ENCODE measurements around the gene LRRC18.

Gene LRRC18

DNA sequence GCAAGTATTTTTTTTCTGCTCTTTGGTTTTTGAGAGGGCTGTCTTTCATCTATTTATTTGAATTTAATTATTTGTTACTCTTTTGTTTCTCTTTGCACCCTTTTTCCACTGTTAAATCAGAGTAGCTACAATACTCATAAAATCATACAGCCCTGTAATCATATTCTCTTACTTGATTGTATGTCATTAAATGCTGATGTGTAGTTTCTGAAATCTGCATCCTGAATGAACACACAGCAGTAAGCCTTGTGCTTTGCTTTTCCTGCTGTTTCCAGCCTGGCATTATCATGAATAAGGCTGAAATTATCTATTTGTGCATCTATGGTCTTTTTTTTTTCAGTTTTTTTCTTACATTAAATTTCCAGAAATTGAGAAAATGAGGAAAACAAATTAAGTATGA, 4.1 kb downstream of the LRRC18 start:
- no peak for DNase-seq (ENCODE audit: low spot score)
- TF ChIP-seq, protein P1, sequence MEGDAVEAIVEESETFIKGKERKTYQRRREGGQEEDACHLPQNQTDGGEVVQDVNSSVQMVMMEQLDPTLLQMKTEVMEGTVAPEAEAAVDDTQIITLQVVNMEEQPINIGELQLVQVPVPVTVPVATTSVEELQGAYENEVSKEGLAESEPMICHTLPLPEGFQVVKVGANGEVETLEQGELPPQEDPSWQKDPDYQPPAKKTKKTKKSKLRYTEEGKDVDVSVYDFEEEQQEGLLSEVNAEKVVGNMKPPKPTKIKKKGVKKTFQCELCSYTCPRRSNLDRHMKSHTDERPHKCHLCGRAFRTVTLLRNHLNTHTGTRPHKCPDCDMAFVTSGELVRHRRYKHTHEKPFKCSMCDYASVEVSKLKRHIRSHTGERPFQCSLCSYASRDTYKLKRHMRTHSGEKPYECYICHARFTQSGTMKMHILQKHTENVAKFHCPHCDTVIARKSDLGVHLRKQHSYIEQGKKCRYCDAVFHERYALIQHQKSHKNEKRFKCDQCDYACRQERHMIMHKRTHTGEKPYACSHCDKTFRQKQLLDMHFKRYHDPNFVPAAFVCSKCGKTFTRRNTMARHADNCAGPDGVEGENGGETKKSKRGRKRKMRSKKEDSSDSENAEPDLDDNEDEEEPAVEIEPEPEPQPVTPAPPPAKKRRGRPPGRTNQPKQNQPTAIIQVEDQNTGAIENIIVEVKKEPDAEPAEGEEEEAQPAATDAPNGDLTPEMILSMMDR (IDR thresholded peaks at IDR 0.05; ENCODE audit: borderline replicate concordance, control extremely low read depth, extremely low read depth, insufficient read depth, missing control alignments), result no peak
- in situ Hi-C loops (cut with MboI; ENCODE audit: low sequenced_read_pairs, unreplicated experiment), result no loop called here

DNA sequence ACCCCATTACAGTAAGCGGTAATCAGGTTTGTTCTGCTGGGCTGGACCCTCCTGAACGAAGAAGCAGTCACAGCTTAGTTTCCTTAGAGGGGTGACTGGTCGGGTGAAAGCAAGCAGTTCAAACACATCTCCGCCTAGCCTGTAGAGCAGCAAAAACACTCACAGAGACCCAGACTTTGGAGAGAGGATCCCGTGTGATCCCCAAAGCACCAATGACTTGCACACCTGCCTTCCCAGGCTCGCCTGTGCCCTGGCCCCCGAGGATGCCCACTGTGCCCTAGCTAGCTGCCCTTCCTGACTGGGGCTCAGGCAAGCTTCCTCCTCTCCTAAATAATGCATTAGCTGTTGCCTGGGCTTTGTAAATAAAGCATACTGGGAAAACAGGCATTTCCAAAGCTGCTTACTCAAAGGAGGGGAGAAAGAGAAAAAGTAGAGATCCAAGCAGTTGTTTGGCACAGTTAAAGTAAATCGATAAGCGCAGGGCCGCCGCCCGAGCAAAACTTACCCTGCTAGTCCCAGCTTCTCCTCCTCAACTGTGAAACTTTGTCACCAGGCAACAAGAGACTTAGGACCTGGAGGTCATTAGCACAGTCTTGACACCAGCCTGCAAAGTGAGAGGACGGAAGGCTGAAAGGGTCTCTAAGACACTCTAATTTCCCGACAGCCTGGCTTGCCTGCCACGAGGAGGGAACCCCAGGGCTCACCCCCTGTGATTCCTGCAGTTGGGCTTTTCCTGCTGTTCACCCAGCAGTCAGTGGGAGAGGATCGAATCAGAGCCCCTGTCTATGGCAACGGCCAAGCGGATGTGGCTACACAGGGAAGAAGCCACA, 4.8 kb downstream of the LRRC18 start:
- in situ Hi-C loops (cut with MboI; ENCODE audit: low sequenced_read_pairs, unreplicated experiment), result no loop called here
- TF ChIP-seq, protein P1 (IDR thresholded peaks at IDR 0.05; ENCODE audit: borderline replicate concordance, control extremely low read depth, extremely low read depth, insufficient read depth, missing control alignments), result no peak
- DNase-seq (ENCODE audit: low spot score), result no peak

GRCh38 chr10:48932831-48933664, 6.6 kb downstream of the LRRC18 start:
- DNase-seq (ENCODE audit: low spot score), result no peak
- in situ Hi-C loops (cut with MboI; ENCODE audit: low sequenced_read_pairs, unreplicated experiment), result no loop called here
- TF ChIP-seq, protein P1 (IDR thresholded peaks at IDR 0.05; ENCODE audit: borderline replicate concordance, control extremely low read depth, extremely low read depth, insufficient read depth, missing control alignments), result no peak

- in situ Hi-C loops (cut with MboI; ENCODE audit: low sequenced_read_pairs, unreplicated experiment), result no loop called here
- TF ChIP-seq, protein P1 (IDR thresholded peaks at IDR 0.05; ENCODE audit: borderline replicate concordance, control extremely low read depth, extremely low read depth, insufficient read depth, missing control alignments), result no peak
- no peak for DNase-seq (ENCODE audit: low spot score)
Observed at GRCh38 chr10:48931188-48931587, 8.5 kb downstream of the LRRC18 start.

DNA sequence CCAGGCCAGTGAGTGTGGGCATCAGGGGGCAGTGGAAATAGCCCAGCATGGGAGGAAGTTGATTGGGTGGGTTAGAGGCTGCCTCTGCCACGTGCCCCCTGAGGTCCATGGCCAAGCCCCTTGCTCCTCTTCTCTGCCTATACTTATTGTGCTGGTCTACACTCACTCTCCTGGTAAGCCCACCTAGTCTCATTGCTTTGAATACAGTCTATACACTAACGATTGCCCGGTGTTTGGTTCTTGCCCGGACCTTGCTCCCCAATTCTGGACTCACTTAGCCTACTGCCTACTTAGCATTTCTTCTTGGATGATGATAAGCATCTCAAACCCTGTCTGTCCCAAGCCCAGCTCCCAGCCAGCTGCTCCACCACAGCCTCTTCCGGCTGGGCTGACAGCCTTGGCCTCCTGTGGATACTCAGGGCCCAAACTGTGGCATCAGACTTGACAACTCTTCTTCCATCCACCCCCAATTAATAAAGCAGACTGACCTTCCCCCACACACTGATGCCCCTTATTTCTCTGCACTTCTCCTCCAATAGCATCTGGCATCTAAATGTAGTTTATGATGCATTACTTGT, 10.1 kb downstream of the LRRC18 start:
- in situ Hi-C loops (cut with MboI; ENCODE audit: low sequenced_read_pairs, unreplicated experiment), result no loop called here
- TF ChIP-seq, protein P1 (IDR thresholded peaks at IDR 0.05; ENCODE audit: borderline replicate concordance, control extremely low read depth, extremely low read depth, insufficient read depth, missing control alignments), result no peak
- no peak for DNase-seq (ENCODE audit: low spot score)

GRCh38 chr10:48926764-48927540, 12.7 kb downstream of the LRRC18 start:
- DNase-seq (ENCODE audit: low spot score), result no peak
- in situ Hi-C loops (cut with MboI; ENCODE audit: low sequenced_read_pairs, unreplicated experiment), result no loop called here

More at GRCh38 chr10:48926764-48927540, 12.7 kb downstream of the LRRC18 start:
- TF ChIP-seq, protein P1 (IDR thresholded peaks at IDR 0.05; ENCODE audit: borderline replicate concordance, control extremely low read depth, extremely low read depth, insufficient read depth, missing control alignments), result no peak
